Sigmoid colon (tissue), 4 donors: ENCODE measurements around the gene SRM.

Source experiments
- POLR2AphosphoS5 ChIP-seq, 4 donors: sonication (generic); formaldehyde crosslinking; IDR thresholded peaks; one replicate each; pipeline ENCODE4 v1.6.1; 2017; ENCODE audit warnings: antibody characterized with exemption in 4 of 4
- TF ChIP-seq, protein P1 (sequence below), 4 experiments: fragments of 450-650 bp in 3 of 4; fragments of 200-600 bp in 1 of 4; IDR thresholded peaks; one replicate each; pipeline ENCODE4 v1.5.1; 2016 to 2019; ENCODE audit warnings: antibody characterized with exemption in 4 of 4, mild to moderate bottlenecking in 3 of 4, moderate library complexity in 2 of 4

DNA sequence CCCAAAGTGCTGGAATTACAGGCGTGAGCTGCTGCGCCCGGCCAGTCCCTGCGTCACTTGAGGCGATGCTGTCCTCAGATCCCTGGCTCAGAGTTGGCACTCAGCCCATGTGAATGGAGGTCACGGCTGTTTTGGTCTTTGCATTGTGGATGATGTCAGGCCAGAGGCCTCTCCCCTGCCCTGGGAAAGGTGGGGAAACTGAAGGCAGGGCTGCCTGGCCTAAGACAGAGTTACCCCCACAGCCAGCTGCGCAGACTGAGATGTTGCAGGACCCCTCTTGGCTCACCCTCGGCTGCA, 13.6 kb downstream of the SRM start:
- TF ChIP-seq, protein P1, sequence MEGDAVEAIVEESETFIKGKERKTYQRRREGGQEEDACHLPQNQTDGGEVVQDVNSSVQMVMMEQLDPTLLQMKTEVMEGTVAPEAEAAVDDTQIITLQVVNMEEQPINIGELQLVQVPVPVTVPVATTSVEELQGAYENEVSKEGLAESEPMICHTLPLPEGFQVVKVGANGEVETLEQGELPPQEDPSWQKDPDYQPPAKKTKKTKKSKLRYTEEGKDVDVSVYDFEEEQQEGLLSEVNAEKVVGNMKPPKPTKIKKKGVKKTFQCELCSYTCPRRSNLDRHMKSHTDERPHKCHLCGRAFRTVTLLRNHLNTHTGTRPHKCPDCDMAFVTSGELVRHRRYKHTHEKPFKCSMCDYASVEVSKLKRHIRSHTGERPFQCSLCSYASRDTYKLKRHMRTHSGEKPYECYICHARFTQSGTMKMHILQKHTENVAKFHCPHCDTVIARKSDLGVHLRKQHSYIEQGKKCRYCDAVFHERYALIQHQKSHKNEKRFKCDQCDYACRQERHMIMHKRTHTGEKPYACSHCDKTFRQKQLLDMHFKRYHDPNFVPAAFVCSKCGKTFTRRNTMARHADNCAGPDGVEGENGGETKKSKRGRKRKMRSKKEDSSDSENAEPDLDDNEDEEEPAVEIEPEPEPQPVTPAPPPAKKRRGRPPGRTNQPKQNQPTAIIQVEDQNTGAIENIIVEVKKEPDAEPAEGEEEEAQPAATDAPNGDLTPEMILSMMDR (IDR thresholded peaks at IDR 0.05), result no peak
- TF ChIP-seq POLR2AphosphoS5 (IDR thresholded peaks at IDR 0.05), result no peak
